ENCODE measurements around the gene MAZ.
"Not testable (repeated sequence)": the region's sequence is repeated elsewhere in the genome, so short reads cannot be mapped to it uniquely, and the experiment has no call there.

Gene MAZ

DNA sequence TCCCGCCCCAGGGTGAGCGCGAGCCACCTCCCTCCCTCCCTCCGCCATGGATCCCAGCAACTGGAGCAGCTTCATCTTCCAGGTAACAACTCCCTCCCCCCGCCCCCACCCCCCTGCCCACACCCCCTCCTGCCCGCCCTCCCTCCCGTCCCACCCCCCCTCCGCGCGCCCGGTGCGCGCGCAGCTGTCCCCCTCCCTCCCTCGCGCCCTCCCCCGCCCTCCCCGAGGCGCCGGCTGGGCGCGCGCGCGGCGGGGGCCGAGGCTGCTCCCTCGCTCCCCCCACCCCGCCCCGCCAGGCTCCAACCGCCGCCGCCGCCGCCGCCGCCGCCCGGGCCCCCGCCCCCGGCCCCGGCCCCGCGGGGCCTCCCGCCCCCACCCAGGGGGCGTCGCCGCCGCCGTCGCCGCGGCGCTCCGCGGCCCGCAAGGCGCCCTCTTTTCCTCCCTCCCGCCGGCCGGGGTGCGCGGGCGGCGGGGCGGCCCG, at the start of gene MAZ:
TSS of gene MAZ (plus strand) at position 431 of the 481 bp plus-strand sequence. CDS start 173 bp downstream, outside the sequence.
- peak within 1 kb of the TSS; percentile 89 for H3K9ac ChIP-seq
- peaks cover 6% of the 10 kb centered on the region; the same call in 1 of the 2 replicates for H3K36me3 ChIP-seq (ENCODE audit: insufficient read depth)
- no peak within 1 kb of the TSS; the same call in 1 of the 2 replicates for H2AFZ ChIP-seq (ENCODE audit: low read depth)
- TF ChIP-seq CTCF (conservative IDR thresholded peaks at IDR 0.05; ENCODE audit: low read depth, low read length), result no peak
- peak within 1 kb of the TSS; percentile 83 for H3K4me2 ChIP-seq
- H3K4me3 ChIP-seq (IDR thresholded peaks at IDR 0.05; ENCODE audit: insufficient read depth, low read depth, low read length), result no peak within 1 kb of the TSS
- H3K27ac ChIP-seq, result peak within 1 kb of the TSS; percentile 96
- H3K79me2 ChIP-seq (ENCODE audit: insufficient read depth, low read depth), result peaks cover 33% of the 10 kb centered on the region
- H3K27me3 ChIP-seq (ENCODE audit: insufficient read depth, low read depth), result no peaks in the 10 kb centered on the region
- H4K20me1 ChIP-seq (ENCODE audit: insufficient read depth), result no peaks in the 10 kb centered on the region
- peaks cover 50% of the 10 kb centered on the region for H3K4me1 ChIP-seq (ENCODE audit: low read depth, poor library complexity, severe bottlenecking)

DNA sequence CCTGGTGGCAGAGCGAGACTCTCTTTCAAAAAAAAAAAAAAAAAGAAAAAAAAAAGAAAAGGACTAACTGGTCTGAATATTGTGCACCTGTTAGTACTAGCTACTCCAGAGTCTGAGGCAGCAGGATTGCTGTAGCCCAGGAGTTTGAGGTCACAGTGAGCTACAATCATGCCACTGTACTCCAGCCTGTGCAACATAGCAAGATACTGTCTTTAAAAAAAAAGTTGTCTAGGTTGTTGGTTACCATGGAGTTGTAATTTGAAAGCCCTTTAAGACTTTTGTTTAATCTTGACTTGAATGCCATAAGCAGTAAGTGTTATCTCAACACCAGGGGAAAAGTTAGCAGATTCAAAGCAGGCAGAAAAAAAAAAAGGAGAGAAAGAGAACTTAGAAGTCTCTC, 49.7 kb upstream of the MAZ start:
- H3K4me2 ChIP-seq, result no peak overlapping the region
- no peak overlapping the region for H3K4me3 ChIP-seq (IDR thresholded peaks at IDR 0.05; ENCODE audit: insufficient read depth, low read depth, low read length)
- H4K20me1 ChIP-seq (ENCODE audit: insufficient read depth), result no peaks in the 10 kb centered on the region
- H3K4me1 ChIP-seq (ENCODE audit: low read depth, poor library complexity, severe bottlenecking), result no peaks in the 10 kb centered on the region
- no peaks in the 10 kb centered on the region for H3K36me3 ChIP-seq (ENCODE audit: insufficient read depth)
- no peak overlapping the region for H3K9ac ChIP-seq
- H3K27me3 ChIP-seq (ENCODE audit: insufficient read depth, low read depth), result no peaks in the 10 kb centered on the region
- H2AFZ ChIP-seq (ENCODE audit: low read depth), result no peak overlapping the region
- no peak for TF ChIP-seq CTCF (conservative IDR thresholded peaks at IDR 0.05; ENCODE audit: low read depth, low read length)
- no peak overlapping the region for H3K27ac ChIP-seq
- H3K79me2 ChIP-seq (ENCODE audit: insufficient read depth, low read depth), result no peaks in the 10 kb centered on the region

GRCh38 chr16:29757086-29757485, 49.2 kb upstream of the MAZ start:
- not testable (repeated sequence) for H3K9ac ChIP-seq; H4K20me1 ChIP-seq (ENCODE audit: insufficient read depth); H2AFZ ChIP-seq (ENCODE audit: low read depth); H3K4me2 ChIP-seq; H3K4me1 ChIP-seq (ENCODE audit: low read depth, poor library complexity, severe bottlenecking); H3K4me3 ChIP-seq (IDR thresholded peaks at IDR 0.05; ENCODE audit: insufficient read depth, low read depth, low read length); H3K27ac ChIP-seq; H3K27me3 ChIP-seq (ENCODE audit: insufficient read depth, low read depth); H3K36me3 ChIP-seq (ENCODE audit: insufficient read depth); H3K79me2 ChIP-seq (ENCODE audit: insufficient read depth, low read depth)

DNA sequence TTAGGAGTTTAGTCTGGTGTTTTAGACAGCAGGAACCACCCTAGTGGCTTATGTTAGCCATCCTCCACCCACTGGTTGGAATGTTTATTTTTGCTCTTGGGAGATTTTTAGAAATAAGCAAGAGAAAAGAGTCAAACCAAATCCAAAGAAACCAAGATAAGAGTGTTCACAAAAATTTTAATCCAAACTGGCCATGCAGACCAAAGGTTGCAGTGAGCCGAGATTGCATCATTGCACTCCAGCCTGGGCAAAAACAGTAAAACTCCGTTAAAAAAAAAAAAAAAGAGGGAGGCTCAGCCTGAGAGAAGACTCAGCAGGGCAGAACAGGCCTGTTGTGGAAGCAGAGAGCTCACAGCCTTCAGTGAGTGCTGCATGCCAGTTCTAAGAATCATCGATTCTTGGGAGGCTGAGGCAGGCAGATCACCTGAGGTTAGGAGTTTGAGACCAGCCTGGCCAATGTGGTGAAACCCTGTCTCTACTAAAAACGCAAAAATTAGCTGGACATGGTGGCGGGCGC, 48.3 kb upstream of the MAZ start:
- no peak overlapping the region for H2AFZ ChIP-seq (ENCODE audit: low read depth)
- no peak overlapping the region for H3K4me3 ChIP-seq (IDR thresholded peaks at IDR 0.05; ENCODE audit: insufficient read depth, low read depth, low read length)
- no peaks in the 10 kb centered on the region for H4K20me1 ChIP-seq (ENCODE audit: insufficient read depth)
- no peak overlapping the region for H3K9ac ChIP-seq
- no peaks in the 10 kb centered on the region for H3K79me2 ChIP-seq (ENCODE audit: insufficient read depth, low read depth)
- H3K27ac ChIP-seq, result no peak overlapping the region
- no peak for TF ChIP-seq CTCF (conservative IDR thresholded peaks at IDR 0.05; ENCODE audit: low read depth, low read length)
- H3K36me3 ChIP-seq (ENCODE audit: insufficient read depth), result no peaks in the 10 kb centered on the region
- H3K4me1 ChIP-seq (ENCODE audit: low read depth, poor library complexity, severe bottlenecking), result no peaks in the 10 kb centered on the region
- H3K4me2 ChIP-seq, result no peak overlapping the region
- H3K27me3 ChIP-seq (ENCODE audit: insufficient read depth, low read depth), result no peaks in the 10 kb centered on the region

GRCh38 chr16:29760567-29761279, 45.6 kb upstream of the MAZ start:
- no peak overlapping the region for H2AFZ ChIP-seq (ENCODE audit: low read depth)
- no peaks in the 10 kb centered on the region for H3K4me1 ChIP-seq (ENCODE audit: low read depth, poor library complexity, severe bottlenecking)
- TF ChIP-seq CTCF (conservative IDR thresholded peaks at IDR 0.05; ENCODE audit: low read depth, low read length), result no peak
- H3K9ac ChIP-seq, result no peak overlapping the region
- H3K27me3 ChIP-seq (ENCODE audit: insufficient read depth, low read depth), result no peaks in the 10 kb centered on the region
- no peaks in the 10 kb centered on the region for H3K79me2 ChIP-seq (ENCODE audit: insufficient read depth, low read depth)
- H3K4me2 ChIP-seq, result no peak overlapping the region
- H3K36me3 ChIP-seq (ENCODE audit: insufficient read depth), result no peaks in the 10 kb centered on the region
- H3K4me3 ChIP-seq (IDR thresholded peaks at IDR 0.05; ENCODE audit: insufficient read depth, low read depth, low read length), result no peak overlapping the region
- H3K27ac ChIP-seq, result no peak overlapping the region
- H4K20me1 ChIP-seq (ENCODE audit: insufficient read depth), result no peaks in the 10 kb centered on the region

- not testable (repeated sequence) for H3K4me3 ChIP-seq (IDR thresholded peaks at IDR 0.05; ENCODE audit: insufficient read depth, low read depth, low read length); H4K20me1 ChIP-seq (ENCODE audit: insufficient read depth); H3K27ac ChIP-seq; H3K4me1 ChIP-seq (ENCODE audit: low read depth, poor library complexity, severe bottlenecking); H2AFZ ChIP-seq (ENCODE audit: low read depth); H3K36me3 ChIP-seq (ENCODE audit: insufficient read depth); H3K4me2 ChIP-seq; H3K27me3 ChIP-seq (ENCODE audit: insufficient read depth, low read depth); H3K79me2 ChIP-seq (ENCODE audit: insufficient read depth, low read depth); H3K9ac ChIP-seq
Observed at GRCh38 chr16:29761280-29761651, 45.1 kb upstream of the MAZ start.
